AG09309 (cell line): ENCODE measurements around the gene INPP5A.

ENCODE experiments used
- DNase-seq: peaks from one replicate; pipeline ENCODE4 v3.0.0-alpha.2; 2010; ENCODE audit warnings: low read depth
- H3K4me3 ChIP-seq: 2 replicates; pipeline ENCODE4 v1.5.1; 2011; ENCODE audit warnings: mild to moderate bottlenecking, low read depth, low read length, moderate library complexity; ENCODE audit not compliant: control insufficient read depth
- CTCF ChIP-seq: IDR thresholded peaks from 2 replicates; pipeline ENCODE4 v1.5.1; 2011; ENCODE audit warnings: mild to moderate bottlenecking, low read depth, low read length, inconsistent platforms; ENCODE audit not compliant: insufficient read depth, control insufficient read depth; ENCODE audit errors: missing control alignments

The INPP5A gene

GRCh38 chr10:132743925-132744490 lies 206.4 kb downstream of the INPP5A start:
- no peak for TF ChIP-seq CTCF
- no peak for DNase-seq
- no peak overlapping the region for H3K4me3 ChIP-seq

DNA sequence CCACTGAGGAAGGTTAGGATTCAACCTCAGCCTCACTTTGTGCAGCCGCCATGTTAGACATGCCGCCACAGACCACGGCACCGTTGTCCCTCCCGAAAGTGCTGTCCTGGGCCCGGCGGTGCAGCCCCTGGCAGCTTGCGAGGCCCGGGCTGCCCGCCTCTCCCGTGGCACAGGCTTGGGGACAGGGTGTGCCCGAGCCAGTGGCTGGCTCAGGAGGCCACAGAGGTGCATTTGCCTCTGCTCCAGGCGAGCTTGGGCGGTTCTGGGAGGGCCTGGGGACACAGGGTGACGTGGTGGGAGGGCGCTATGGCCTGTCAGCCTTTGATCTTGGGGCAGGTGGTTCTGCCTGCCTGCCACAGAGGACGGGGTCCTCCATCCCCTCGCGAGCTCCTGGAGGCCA lies 207.3 kb downstream of the INPP5A start:
- no peak for TF ChIP-seq CTCF
- DNase-seq, result no peak
- no peak overlapping the region for H3K4me3 ChIP-seq

DNA sequence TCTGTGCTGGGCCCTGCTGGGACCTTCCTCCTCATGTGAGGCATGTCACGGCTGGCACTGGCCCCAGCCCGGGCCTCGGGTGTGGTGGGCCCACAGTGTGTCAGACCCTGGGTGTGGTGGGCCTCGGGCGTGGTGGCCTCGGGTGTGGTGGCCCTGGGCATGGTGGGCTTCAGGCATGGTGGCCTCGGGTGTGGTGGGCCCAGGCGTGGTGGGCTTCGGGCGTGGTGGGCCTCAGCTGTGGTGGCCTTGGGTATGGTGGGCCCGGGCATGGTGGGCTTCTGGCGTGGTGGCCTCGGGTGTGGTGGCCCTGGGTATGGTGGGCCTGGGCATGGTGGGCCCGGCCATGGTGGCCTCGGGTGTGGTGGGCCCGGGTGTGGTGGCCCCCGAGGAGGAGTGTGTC lies 207.9 kb downstream of the INPP5A start:
- no peak overlapping the region for H3K4me3 ChIP-seq
- no peak for DNase-seq
- TF ChIP-seq CTCF, result no peak

GRCh38 chr10:132745971-132746370 lies 208.4 kb downstream of the INPP5A start:
- no peak for DNase-seq
- no peak overlapping the region for H3K4me3 ChIP-seq
- TF ChIP-seq CTCF, result no peak

DNA sequence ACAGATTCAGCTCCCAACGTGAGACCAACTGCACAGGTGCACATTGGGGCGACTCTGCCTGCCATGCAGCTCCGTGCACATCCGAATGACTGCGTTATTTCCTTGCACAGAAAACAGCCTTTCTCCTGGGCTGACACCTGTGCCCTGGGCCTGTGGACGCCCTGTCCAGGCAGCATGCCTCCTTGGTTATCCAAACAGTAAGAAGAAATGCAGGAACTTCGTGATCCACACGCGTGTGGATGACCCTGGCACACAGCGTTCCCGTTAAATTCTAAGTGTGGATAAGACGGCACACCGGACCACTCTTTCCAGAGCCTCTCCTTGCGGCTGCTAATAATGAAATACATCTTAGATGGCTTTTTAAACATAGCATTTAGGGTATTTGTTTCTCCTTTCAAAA lies 208.8 kb downstream of the INPP5A start:
- no peak overlapping the region for H3K4me3 ChIP-seq
- DNase-seq, result no peak
- TF ChIP-seq CTCF, result no peak

GRCh38 chr10:132746801-132747625 lies 209.4 kb downstream of the INPP5A start:
- H3K4me3 ChIP-seq, result no peak overlapping the region
- TF ChIP-seq CTCF, result no peak
- no peak for DNase-seq
